Dendritic cell treated with granulocyte-macrophage colony-stimulating factor and Interleukin-4, amounts not matched to agents 40 ng/mL and 50 ng/mL, for 4 days (primary cell): ENCODE measurements around the gene ARHGEF39.

Experiments
- H3K27ac Mint-ChIP-seq: one replicate; pipeline ENCODE4 v1.8.0; 2022; ENCODE audit warnings: mild to moderate bottlenecking, mixed read lengths
- H3K27me3 Mint-ChIP-seq: one replicate; pipeline ENCODE4 v1.8.0; 2022; ENCODE audit warnings: mild to moderate bottlenecking, mixed read lengths
- H3K36me3 Mint-ChIP-seq: one replicate; pipeline ENCODE4 v1.8.0; 2022; ENCODE audit warnings: low read depth, mixed read lengths
- H3K4me1 Mint-ChIP-seq: one replicate; pipeline ENCODE4 v1.8.0; 2022; ENCODE audit warnings: low read depth, mixed read lengths
- H3K4me3 Mint-ChIP-seq: one replicate; pipeline ENCODE4 v1.8.0; 2022; ENCODE audit warnings: mild to moderate bottlenecking, moderate library complexity, mixed read lengths
- H3K9me3 Mint-ChIP-seq: one replicate; pipeline ENCODE4 v1.8.0; 2022; ENCODE audit warnings: mixed read lengths
- intact Hi-C: fragments of 100-400 bp; cut with micrococcal nuclease; formaldehyde crosslinking; loops from one replicate; pipeline ENCODE4 v1.15.0; 2022

ARHGEF39 gene, protein sequence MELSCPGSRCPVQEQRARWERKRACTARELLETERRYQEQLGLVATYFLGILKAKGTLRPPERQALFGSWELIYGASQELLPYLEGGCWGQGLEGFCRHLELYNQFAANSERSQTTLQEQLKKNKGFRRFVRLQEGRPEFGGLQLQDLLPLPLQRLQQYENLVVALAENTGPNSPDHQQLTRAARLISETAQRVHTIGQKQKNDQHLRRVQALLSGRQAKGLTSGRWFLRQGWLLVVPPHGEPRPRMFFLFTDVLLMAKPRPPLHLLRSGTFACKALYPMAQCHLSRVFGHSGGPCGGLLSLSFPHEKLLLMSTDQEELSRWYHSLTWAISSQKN

GRCh38 chr9:35664531-35665470 is at the start of gene ARHGEF39:
Gene ARHGEF39, minus strand, starts transcription at chr9:35665195. Its CDS starts 26 bp downstream, at chr9:35665169.
- intact Hi-C loops = no loop called here
- peaks cover 24% of the 10 kb centered on the region for H3K36me3 Mint-ChIP-seq
- peaks cover 2% of the 10 kb centered on the region for H3K27me3 Mint-ChIP-seq
- peaks cover 47% of the 10 kb centered on the region for H3K4me1 Mint-ChIP-seq
- H3K27ac Mint-ChIP-seq = peak within 1 kb of the TSS; percentile 56
- peak within 1 kb of the TSS; percentile 85 for H3K4me3 Mint-ChIP-seq
- no peaks in the 10 kb centered on the region for H3K9me3 Mint-ChIP-seq

DNA sequence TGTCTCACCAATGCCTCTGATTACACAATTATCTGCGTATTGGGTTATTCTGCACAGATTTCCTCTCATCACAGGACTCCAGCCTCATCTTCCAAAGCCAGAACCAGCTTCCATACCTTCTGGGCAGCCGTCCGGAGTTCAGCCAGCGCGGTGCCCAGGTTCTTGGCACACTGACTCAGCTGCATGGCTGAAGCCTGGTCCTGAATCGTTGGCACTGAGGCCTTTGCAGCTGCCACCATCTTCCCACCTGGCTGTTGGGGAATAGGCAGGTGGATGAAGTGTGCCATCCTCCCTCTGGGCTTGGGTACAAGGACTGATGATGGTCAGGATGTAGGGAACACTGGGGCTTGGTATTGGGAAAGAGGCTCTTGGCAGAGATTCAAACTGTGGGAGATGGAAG is 49.1 kb upstream of the ARHGEF39 start:
- Mint-ChIP-seq H3K36me3 (no peaks in the 10 kb centered on the region), H3K9me3 (no peaks in the 10 kb centered on the region), H3K27ac (no peak overlapping the region), H3K4me3 (no peak overlapping the region), H3K27me3 (no peaks in the 10 kb centered on the region), H3K4me1 (peaks cover 3% of the 10 kb centered on the region)
- intact Hi-C loops = no loop called here

- Mint-ChIP-seq H3K4me3 (no peak overlapping the region), H3K36me3 (no peaks in the 10 kb centered on the region), H3K4me1 (no peaks in the 10 kb centered on the region), H3K9me3 (no peaks in the 10 kb centered on the region), H3K27me3 (no peaks in the 10 kb centered on the region), H3K27ac (no peak overlapping the region)
- intact Hi-C loops = no loop called here
Observed at GRCh38 chr9:35713578-35713977, 48.6 kb upstream of the ARHGEF39 start.

- no peak overlapping the region for H3K4me3 Mint-ChIP-seq
- H3K27me3 Mint-ChIP-seq = no peaks in the 10 kb centered on the region
- H3K27ac Mint-ChIP-seq = no peak overlapping the region
- intact Hi-C loops = no loop called here
- H3K9me3 Mint-ChIP-seq = no peaks in the 10 kb centered on the region
- H3K36me3 Mint-ChIP-seq = no peaks in the 10 kb centered on the region
- no peaks in the 10 kb centered on the region for H3K4me1 Mint-ChIP-seq
Observed at GRCh38 chr9:35712762-35713400, 47.9 kb upstream of the ARHGEF39 start.

- H3K4me3 Mint-ChIP-seq = no peak overlapping the region
- H3K27me3 Mint-ChIP-seq = no peaks in the 10 kb centered on the region
- H3K9me3 Mint-ChIP-seq = no peaks in the 10 kb centered on the region
- H3K4me1 Mint-ChIP-seq = peaks cover 11% of the 10 kb centered on the region
- intact Hi-C loops = no loop called here
- no peaks in the 10 kb centered on the region for H3K36me3 Mint-ChIP-seq
- no peak overlapping the region for H3K27ac Mint-ChIP-seq
Observed at GRCh38 chr9:35711501-35712428, 46.8 kb upstream of the ARHGEF39 start.

DNA sequence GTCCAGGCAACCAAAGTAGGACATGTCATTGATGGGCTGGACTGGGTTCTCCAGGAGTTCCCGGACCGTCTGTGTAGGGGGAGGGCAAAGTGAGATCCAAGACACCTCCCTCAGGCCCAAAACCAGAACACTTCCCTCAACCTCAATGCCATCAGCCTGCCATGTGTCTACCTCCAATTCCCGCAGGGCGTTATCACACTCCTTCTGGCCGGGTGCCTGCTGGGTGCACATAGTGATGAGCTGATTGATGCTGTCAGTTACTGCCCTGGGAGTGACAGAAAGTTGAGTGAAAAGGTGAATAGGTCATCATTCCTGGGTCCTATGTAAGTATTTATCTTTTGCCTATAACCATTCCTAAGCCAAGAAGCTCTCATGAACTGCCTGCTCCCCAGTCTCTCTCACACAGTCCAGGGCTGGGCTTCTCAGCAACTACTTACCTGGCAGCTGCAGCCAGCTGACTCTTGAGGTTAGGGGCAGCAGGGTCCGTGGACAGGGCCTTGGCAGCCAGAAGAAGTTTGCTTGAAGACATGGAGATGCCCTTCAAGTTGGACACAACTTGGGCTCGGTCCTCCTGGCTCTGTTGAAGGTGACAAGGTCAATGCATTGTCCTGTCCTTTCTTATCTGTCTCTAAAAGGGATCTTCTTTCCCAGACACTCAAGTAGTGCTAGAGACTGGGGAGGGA is 46.0 kb upstream of the ARHGEF39 start:
- H3K9me3 Mint-ChIP-seq = no peaks in the 10 kb centered on the region
- H3K36me3 Mint-ChIP-seq = no peaks in the 10 kb centered on the region
- H3K4me3 Mint-ChIP-seq = no peak overlapping the region
- no peak overlapping the region for H3K27ac Mint-ChIP-seq
- intact Hi-C loops = no loop called here
- H3K4me1 Mint-ChIP-seq = peaks cover 16% of the 10 kb centered on the region
- H3K27me3 Mint-ChIP-seq = no peaks in the 10 kb centered on the region

DNA sequence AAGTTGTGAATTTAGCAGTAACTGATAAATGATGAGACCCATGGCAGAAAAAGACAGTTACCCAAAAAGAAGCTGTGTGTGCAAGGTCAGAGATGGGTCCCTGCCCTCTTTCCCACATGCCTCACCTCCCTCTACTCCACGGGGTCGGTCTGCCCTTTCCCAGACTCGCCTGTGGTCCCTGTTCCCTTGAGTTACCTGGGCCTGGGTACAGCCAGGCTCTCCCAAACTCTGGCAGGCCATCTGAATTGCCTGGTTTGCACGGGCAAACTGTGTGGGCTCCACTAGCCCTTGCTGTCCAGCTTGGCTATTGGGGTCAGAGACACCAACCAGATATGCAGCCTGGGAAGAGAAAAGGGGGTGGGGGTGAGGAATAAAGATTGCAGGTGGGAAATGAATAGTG is 43.2 kb upstream of the ARHGEF39 start:
- Mint-ChIP-seq H3K27me3 (no peaks in the 10 kb centered on the region), H3K9me3 (no peaks in the 10 kb centered on the region), H3K4me3 (no peak overlapping the region), H3K36me3 (no peaks in the 10 kb centered on the region), H3K27ac (no peak overlapping the region), H3K4me1 (peaks cover 16% of the 10 kb centered on the region)
- intact Hi-C loops = no loop called here

GRCh38 chr9:35706951-35707350 is 42.0 kb upstream of the ARHGEF39 start:
- H3K27me3 Mint-ChIP-seq = no peaks in the 10 kb centered on the region
- no peak overlapping the region for H3K27ac Mint-ChIP-seq
- H3K4me3 Mint-ChIP-seq = no peak overlapping the region
- no peaks in the 10 kb centered on the region for H3K9me3 Mint-ChIP-seq
- intact Hi-C loops = no loop called here
- H3K4me1 Mint-ChIP-seq = peaks cover 16% of the 10 kb centered on the region
- H3K36me3 Mint-ChIP-seq = no peaks in the 10 kb centered on the region

DNA sequence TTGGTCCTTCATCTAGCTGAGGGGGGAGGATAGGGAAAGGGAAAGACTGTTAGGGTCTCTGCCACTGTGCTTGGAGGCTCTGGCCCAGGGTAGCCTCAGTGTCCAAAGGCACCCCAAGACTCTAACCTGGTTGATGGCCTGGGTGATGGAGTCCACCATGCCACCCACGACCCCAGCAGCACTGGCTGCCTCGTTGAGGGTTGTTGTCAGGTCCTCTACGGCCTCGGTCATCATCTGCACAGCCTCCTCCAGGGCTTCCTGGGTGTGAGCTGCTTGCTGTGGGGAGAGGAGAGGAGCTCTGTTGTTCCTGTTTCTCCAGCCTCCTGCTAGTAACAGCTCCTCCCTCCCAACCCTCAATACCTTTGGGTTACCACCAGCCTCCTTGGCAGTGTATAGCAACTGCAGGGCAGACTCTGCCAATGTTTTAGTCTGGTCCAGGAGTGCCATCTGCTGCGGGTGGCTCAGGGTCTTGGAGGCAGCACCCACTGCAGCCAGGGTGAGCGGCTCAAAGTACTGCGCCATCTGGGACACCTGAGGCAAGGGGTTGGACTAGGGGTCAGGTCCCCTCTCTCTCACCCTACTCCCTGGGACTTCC is 40.9 kb upstream of the ARHGEF39 start:
- H3K27ac Mint-ChIP-seq = no peak overlapping the region
- no peaks in the 10 kb centered on the region for H3K36me3 Mint-ChIP-seq
- H3K27me3 Mint-ChIP-seq = no peaks in the 10 kb centered on the region
- H3K4me1 Mint-ChIP-seq = peaks cover 16% of the 10 kb centered on the region
- intact Hi-C loops = no loop called here
- no peak overlapping the region for H3K4me3 Mint-ChIP-seq
- no peaks in the 10 kb centered on the region for H3K9me3 Mint-ChIP-seq

- H3K4me3 Mint-ChIP-seq = no peak overlapping the region
- H3K4me1 Mint-ChIP-seq = peaks cover 16% of the 10 kb centered on the region
- H3K27me3 Mint-ChIP-seq = no peaks in the 10 kb centered on the region
- H3K27ac Mint-ChIP-seq = no peak overlapping the region
- H3K36me3 Mint-ChIP-seq = no peaks in the 10 kb centered on the region
- intact Hi-C loops = no loop called here
- no peaks in the 10 kb centered on the region for H3K9me3 Mint-ChIP-seq
Observed at GRCh38 chr9:35705372-35705771, 40.4 kb upstream of the ARHGEF39 start.

- Mint-ChIP-seq H3K27ac (no peak overlapping the region), H3K27me3 (no peaks in the 10 kb centered on the region), H3K36me3 (no peaks in the 10 kb centered on the region), H3K4me3 (no peak overlapping the region), H3K4me1 (peaks cover 16% of the 10 kb centered on the region), H3K9me3 (no peaks in the 10 kb centered on the region)
- intact Hi-C loops = no loop called here
Observed at GRCh38 chr9:35703906-35704672, 39.1 kb upstream of the ARHGEF39 start.

- Mint-ChIP-seq H3K27ac (no peak overlapping the region), H3K36me3 (no peaks in the 10 kb centered on the region), H3K4me1 (peaks cover 14% of the 10 kb centered on the region), H3K9me3 (no peaks in the 10 kb centered on the region), H3K27me3 (no peaks in the 10 kb centered on the region), H3K4me3 (no peak overlapping the region)
- intact Hi-C loops = no loop called here
Observed at GRCh38 chr9:35702696-35703095, 37.7 kb upstream of the ARHGEF39 start.
